ENCODE measurements around the gene C19orf12.
"Not testable (repeated sequence)": the region's sequence is repeated elsewhere in the genome, so short reads cannot be mapped to it uniquely, and the experiment has no call there.

Gene C19orf12

GRCh38 chr19:29711584-29712132 lies 3.4 kb downstream of the C19orf12 start:
- Histone ChIP-seq H3K4me1 (ENCODE audit: low read length) (no peaks in the 10 kb centered on the region; the same call in 1 of the 2 replicates), H3F3A (ENCODE audit: insufficient read depth, low read length) (peaks cover 11% of the 10 kb centered on the region; the same call in 1 of the 2 replicates), H3K4me3 (ENCODE audit: low read length) (no peak overlapping the region), H3K36me3 (replicated peaks; ENCODE audit: insufficient read depth, low read length) (no peaks in the 10 kb centered on the region), H3K9me2 (replicated peaks; ENCODE audit: insufficient read depth, low read length) (no peaks in the 10 kb centered on the region), H3K9me3 (replicated peaks; ENCODE audit: insufficient read depth, low read length) (no peaks in the 10 kb centered on the region), H3K9ac (ENCODE audit: low read length) (no peak overlapping the region), H3K27me3 (replicated peaks; ENCODE audit: insufficient read depth, low read length) (no peaks in the 10 kb centered on the region), H3K4me2 (ENCODE audit: low read depth, low read length) (no peak overlapping the region), H2AFZ (ENCODE audit: low read length) (no peak overlapping the region), H3K79me2 (ENCODE audit: low read length) (peaks cover 25% of the 10 kb centered on the region), H3K27ac (ENCODE audit: low read length) (no peak overlapping the region), H4K20me1 (ENCODE audit: insufficient read depth, low read length) (no peaks in the 10 kb centered on the region)
- TF ChIP-seq EZH2phosphoT487 (IDR thresholded peaks at IDR 0.05; ENCODE audit: low read length) (no peak), CTCF (IDR thresholded peaks at IDR 0.05; ENCODE audit: low read length) (no peak), EZH2 (optimal IDR thresholded peaks at IDR 0.05; ENCODE audit: low read depth, low read length) (no peak)
- no peak for DNase-seq

GRCh38 chr19:29709440-29709798 lies 5.6 kb downstream of the C19orf12 start:
- H3K4me1 ChIP-seq (ENCODE audit: low read length); H3K27ac ChIP-seq (ENCODE audit: low read length); H3K9me3 ChIP-seq (replicated peaks; ENCODE audit: insufficient read depth, low read length); H3K9me2 ChIP-seq (replicated peaks; ENCODE audit: insufficient read depth, low read length); H4K20me1 ChIP-seq (ENCODE audit: insufficient read depth, low read length); H2AFZ ChIP-seq (ENCODE audit: low read length); H3K4me2 ChIP-seq (ENCODE audit: low read depth, low read length); H3K27me3 ChIP-seq (replicated peaks; ENCODE audit: insufficient read depth, low read length); H3F3A ChIP-seq (ENCODE audit: insufficient read depth, low read length); H3K4me3 ChIP-seq (ENCODE audit: low read length); H3K36me3 ChIP-seq (replicated peaks; ENCODE audit: insufficient read depth, low read length); H3K9ac ChIP-seq (ENCODE audit: low read length); DNase-seq: not testable (repeated sequence)
- peaks cover 13% of the 10 kb centered on the region for H3K79me2 ChIP-seq (ENCODE audit: low read length)

- no peak for TF ChIP-seq EZH2 (optimal IDR thresholded peaks at IDR 0.05; ENCODE audit: low read depth, low read length)
- TF ChIP-seq CTCF (IDR thresholded peaks at IDR 0.05; ENCODE audit: low read length): no peak
- no peak for TF ChIP-seq EZH2phosphoT487 (IDR thresholded peaks at IDR 0.05; ENCODE audit: low read length)
Observed at GRCh38 chr19:29708554-29709439, 6.3 kb downstream of the C19orf12 start.

GRCh38 chr19:29706635-29707034 lies 8.4 kb downstream of the C19orf12 start:
- no peaks in the 10 kb centered on the region for H3F3A ChIP-seq (ENCODE audit: insufficient read depth, low read length)
- H3K9me3 ChIP-seq (replicated peaks; ENCODE audit: insufficient read depth, low read length): no peaks in the 10 kb centered on the region
- no peaks in the 10 kb centered on the region for H3K27me3 ChIP-seq (replicated peaks; ENCODE audit: insufficient read depth, low read length)
- H3K36me3 ChIP-seq (replicated peaks; ENCODE audit: insufficient read depth, low read length): no peaks in the 10 kb centered on the region
- H4K20me1 ChIP-seq (ENCODE audit: insufficient read depth, low read length): no peaks in the 10 kb centered on the region
- no peaks in the 10 kb centered on the region for H3K4me1 ChIP-seq (ENCODE audit: low read length)
- H3K9ac ChIP-seq (ENCODE audit: low read length): no peak overlapping the region
- no peak overlapping the region for H3K27ac ChIP-seq (ENCODE audit: low read length)
- H3K4me2 ChIP-seq (ENCODE audit: low read depth, low read length): no peak overlapping the region
- no peaks in the 10 kb centered on the region for H3K79me2 ChIP-seq (ENCODE audit: low read length)
- TF ChIP-seq EZH2phosphoT487 (IDR thresholded peaks at IDR 0.05; ENCODE audit: low read length) (no peak), EZH2 (optimal IDR thresholded peaks at IDR 0.05; ENCODE audit: low read depth, low read length) (no peak), CTCF (IDR thresholded peaks at IDR 0.05; ENCODE audit: low read length) (no peak)
- H3K4me3 ChIP-seq (ENCODE audit: low read length): no peak overlapping the region
- no peaks in the 10 kb centered on the region for H3K9me2 ChIP-seq (replicated peaks; ENCODE audit: insufficient read depth, low read length)
- no peak for DNase-seq
- H2AFZ ChIP-seq (ENCODE audit: low read length): no peak overlapping the region

More at GRCh38 chr19:29708554-29709439, 6.3 kb downstream of the C19orf12 start:
- Histone ChIP-seq H3K36me3 (replicated peaks; ENCODE audit: insufficient read depth, low read length) (no peaks in the 10 kb centered on the region), H3K4me3 (ENCODE audit: low read length) (no peak overlapping the region), H3K27me3 (replicated peaks; ENCODE audit: insufficient read depth, low read length) (no peaks in the 10 kb centered on the region), H2AFZ (ENCODE audit: low read length) (no peak overlapping the region), H3K27ac (ENCODE audit: low read length) (no peak overlapping the region), H3K79me2 (ENCODE audit: low read length) (peaks cover 9% of the 10 kb centered on the region), H3K4me2 (ENCODE audit: low read depth, low read length) (no peak overlapping the region), H3F3A (ENCODE audit: insufficient read depth, low read length) (no peaks in the 10 kb centered on the region), H4K20me1 (ENCODE audit: insufficient read depth, low read length) (no peaks in the 10 kb centered on the region), H3K9me3 (replicated peaks; ENCODE audit: insufficient read depth, low read length) (no peaks in the 10 kb centered on the region), H3K4me1 (ENCODE audit: low read length) (no peaks in the 10 kb centered on the region), H3K9ac (ENCODE audit: low read length) (no peak overlapping the region), H3K9me2 (replicated peaks; ENCODE audit: insufficient read depth, low read length) (no peaks in the 10 kb centered on the region)
- no peak for DNase-seq
